H1 (cell line): ENCODE measurements around the gene PNMA8C. TPM values are rescaled to one million over a fixed set of nuclear protein-coding genes. Genes with fewer than 3 reads are reported as not detected.

Experiments used
- CBX5 ChIP-seq: fragments of 300-800, 300-1000 bp; sonication (generic); IDR thresholded peaks from 2 replicates; pipeline ENCODE4 v1.7.1; 2016; ENCODE audit warnings: antibody characterized with exemption, low read length, low read depth
- HDAC2 ChIP-seq, 2 experiments: fragments of 300-600 bp in 1 of 2; sonication (generic) in 1 of 2; IDR thresholded peaks; 2 replicates each; pipeline ENCODE4 v1.6.1; 2011 to 2012; ENCODE audit warnings: low read depth in 2 of 2, low read length in 2 of 2, mild to moderate bottlenecking in 2 of 2, moderate library complexity in 2 of 2, borderline replicate concordance in 1 of 2, inconsistent platforms in 1 of 2
- HDAC6 ChIP-seq: IDR thresholded peaks from one replicate; pipeline ENCODE4 v1.7.1; 2012; ENCODE audit warnings: low read depth, mild to moderate bottlenecking, inconsistent platforms, low read length, moderate library complexity
- JUND ChIP-seq: IDR thresholded peaks from 2 replicates; pipeline ENCODE4 v1.6.1; 2011; ENCODE audit warnings: mild to moderate bottlenecking, improper control_type of control experiment, low read length
- KDM5A ChIP-seq: fragments of 200-600 bp; IDR thresholded peaks from 2 replicates; pipeline ENCODE4 v1.7.1; 2012; ENCODE audit warnings: mild to moderate bottlenecking, low read length, inconsistent platforms, mixed read lengths
- NANOG ChIP-seq: IDR thresholded peaks from 2 replicates; pipeline ENCODE4 v1.6.1; 2011; ENCODE audit warnings: low read length, low read depth, mild to moderate bottlenecking, inconsistent platforms; ENCODE audit not compliant: insufficient read depth, poor library complexity, severe bottlenecking
- RFX5 ChIP-seq: IDR thresholded peaks from 2 replicates; pipeline ENCODE4 v1.6.1; 2011; ENCODE audit warnings: low read depth, low read length, improper control_type of control experiment, borderline replicate concordance
- SP4 ChIP-seq: IDR thresholded peaks from 2 replicates; pipeline ENCODE4 v1.6.1; 2012; ENCODE audit warnings: low read length, inconsistent platforms
- TBP ChIP-seq: IDR thresholded peaks from 2 replicates; pipeline ENCODE4 v1.6.1; 2011; ENCODE audit warnings: low read depth, low read length, improper control_type of control experiment
- polyA plus RNA-seq, 7 experiments: library from polyadenylated mRNA; depleted of rRNA in 3 of 7; stranded (reverse) in 5 of 7; unstranded in 2 of 7; fragments of >200 nt in 5 of 7; fragments of 200-250 nt in 2 of 7; gene quantifications; 1 replicate in 5 of 7; 2 replicates in 1 of 7; 4 replicates in 1 of 7; pipeline versions ENCODE4 v1.2.1 to v1.2.3, GENCODE V29; 2011 to 2013; ENCODE audit warnings: missing spikeins in 2 of 7, mixed read lengths in 2 of 7
- total RNA-seq: library from RNA; stranded (reverse); fragmentation: NEBNext Ultra II Directional; extraction: Animal tissue kit (Norgen Biotek cat#: 25700); gene quantifications from 2 replicates; pipeline ENCODE4 v1.2.1, GENCODE V29; 2021
- TF ChIP-seq, protein P1 (sequence below): fragments of 300-600 bp; sonication (generic); IDR thresholded peaks from 2 replicates; pipeline ENCODE4 v1.7.1; 2012; ENCODE audit warnings: low read length, moderate library complexity, mild to moderate bottlenecking, inconsistent platforms; ENCODE audit not compliant: insufficient replicate concordance
- TF ChIP-seq, protein P2 (sequence below): IDR thresholded peaks from 2 replicates; pipeline ENCODE4 v1.6.1; 2011; ENCODE audit warnings: low read length, improper control_type of control experiment

The PNMA8C gene
- total and polyA plus RNA-seq, 2 of the 8 experiments (the other 6 are each of a cell fraction or from before 2014, with no cell fraction given) = 0.53 to 1.8 TPM

DNA sequence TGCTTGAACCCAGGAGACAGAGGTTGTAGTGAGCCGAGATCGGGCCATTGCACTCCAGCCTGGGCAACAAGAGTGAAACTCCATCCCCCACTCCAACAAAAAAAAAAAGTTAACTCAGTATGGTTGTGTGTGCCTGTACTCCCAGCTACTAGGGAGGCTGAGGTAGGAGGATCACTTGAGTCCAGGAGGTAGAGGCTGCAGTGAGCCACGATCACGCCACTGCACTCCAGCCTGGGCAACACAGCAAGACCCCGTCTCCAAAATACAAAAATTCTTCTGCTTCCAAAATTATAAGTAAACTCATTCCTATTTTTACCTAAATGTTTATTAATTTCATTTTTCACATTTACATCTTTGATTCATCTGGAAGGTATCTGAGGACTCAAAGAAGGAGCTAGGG lies 28.2 kb upstream of the PNMA8C start (continued):
- TF ChIP-seq, protein P1, sequence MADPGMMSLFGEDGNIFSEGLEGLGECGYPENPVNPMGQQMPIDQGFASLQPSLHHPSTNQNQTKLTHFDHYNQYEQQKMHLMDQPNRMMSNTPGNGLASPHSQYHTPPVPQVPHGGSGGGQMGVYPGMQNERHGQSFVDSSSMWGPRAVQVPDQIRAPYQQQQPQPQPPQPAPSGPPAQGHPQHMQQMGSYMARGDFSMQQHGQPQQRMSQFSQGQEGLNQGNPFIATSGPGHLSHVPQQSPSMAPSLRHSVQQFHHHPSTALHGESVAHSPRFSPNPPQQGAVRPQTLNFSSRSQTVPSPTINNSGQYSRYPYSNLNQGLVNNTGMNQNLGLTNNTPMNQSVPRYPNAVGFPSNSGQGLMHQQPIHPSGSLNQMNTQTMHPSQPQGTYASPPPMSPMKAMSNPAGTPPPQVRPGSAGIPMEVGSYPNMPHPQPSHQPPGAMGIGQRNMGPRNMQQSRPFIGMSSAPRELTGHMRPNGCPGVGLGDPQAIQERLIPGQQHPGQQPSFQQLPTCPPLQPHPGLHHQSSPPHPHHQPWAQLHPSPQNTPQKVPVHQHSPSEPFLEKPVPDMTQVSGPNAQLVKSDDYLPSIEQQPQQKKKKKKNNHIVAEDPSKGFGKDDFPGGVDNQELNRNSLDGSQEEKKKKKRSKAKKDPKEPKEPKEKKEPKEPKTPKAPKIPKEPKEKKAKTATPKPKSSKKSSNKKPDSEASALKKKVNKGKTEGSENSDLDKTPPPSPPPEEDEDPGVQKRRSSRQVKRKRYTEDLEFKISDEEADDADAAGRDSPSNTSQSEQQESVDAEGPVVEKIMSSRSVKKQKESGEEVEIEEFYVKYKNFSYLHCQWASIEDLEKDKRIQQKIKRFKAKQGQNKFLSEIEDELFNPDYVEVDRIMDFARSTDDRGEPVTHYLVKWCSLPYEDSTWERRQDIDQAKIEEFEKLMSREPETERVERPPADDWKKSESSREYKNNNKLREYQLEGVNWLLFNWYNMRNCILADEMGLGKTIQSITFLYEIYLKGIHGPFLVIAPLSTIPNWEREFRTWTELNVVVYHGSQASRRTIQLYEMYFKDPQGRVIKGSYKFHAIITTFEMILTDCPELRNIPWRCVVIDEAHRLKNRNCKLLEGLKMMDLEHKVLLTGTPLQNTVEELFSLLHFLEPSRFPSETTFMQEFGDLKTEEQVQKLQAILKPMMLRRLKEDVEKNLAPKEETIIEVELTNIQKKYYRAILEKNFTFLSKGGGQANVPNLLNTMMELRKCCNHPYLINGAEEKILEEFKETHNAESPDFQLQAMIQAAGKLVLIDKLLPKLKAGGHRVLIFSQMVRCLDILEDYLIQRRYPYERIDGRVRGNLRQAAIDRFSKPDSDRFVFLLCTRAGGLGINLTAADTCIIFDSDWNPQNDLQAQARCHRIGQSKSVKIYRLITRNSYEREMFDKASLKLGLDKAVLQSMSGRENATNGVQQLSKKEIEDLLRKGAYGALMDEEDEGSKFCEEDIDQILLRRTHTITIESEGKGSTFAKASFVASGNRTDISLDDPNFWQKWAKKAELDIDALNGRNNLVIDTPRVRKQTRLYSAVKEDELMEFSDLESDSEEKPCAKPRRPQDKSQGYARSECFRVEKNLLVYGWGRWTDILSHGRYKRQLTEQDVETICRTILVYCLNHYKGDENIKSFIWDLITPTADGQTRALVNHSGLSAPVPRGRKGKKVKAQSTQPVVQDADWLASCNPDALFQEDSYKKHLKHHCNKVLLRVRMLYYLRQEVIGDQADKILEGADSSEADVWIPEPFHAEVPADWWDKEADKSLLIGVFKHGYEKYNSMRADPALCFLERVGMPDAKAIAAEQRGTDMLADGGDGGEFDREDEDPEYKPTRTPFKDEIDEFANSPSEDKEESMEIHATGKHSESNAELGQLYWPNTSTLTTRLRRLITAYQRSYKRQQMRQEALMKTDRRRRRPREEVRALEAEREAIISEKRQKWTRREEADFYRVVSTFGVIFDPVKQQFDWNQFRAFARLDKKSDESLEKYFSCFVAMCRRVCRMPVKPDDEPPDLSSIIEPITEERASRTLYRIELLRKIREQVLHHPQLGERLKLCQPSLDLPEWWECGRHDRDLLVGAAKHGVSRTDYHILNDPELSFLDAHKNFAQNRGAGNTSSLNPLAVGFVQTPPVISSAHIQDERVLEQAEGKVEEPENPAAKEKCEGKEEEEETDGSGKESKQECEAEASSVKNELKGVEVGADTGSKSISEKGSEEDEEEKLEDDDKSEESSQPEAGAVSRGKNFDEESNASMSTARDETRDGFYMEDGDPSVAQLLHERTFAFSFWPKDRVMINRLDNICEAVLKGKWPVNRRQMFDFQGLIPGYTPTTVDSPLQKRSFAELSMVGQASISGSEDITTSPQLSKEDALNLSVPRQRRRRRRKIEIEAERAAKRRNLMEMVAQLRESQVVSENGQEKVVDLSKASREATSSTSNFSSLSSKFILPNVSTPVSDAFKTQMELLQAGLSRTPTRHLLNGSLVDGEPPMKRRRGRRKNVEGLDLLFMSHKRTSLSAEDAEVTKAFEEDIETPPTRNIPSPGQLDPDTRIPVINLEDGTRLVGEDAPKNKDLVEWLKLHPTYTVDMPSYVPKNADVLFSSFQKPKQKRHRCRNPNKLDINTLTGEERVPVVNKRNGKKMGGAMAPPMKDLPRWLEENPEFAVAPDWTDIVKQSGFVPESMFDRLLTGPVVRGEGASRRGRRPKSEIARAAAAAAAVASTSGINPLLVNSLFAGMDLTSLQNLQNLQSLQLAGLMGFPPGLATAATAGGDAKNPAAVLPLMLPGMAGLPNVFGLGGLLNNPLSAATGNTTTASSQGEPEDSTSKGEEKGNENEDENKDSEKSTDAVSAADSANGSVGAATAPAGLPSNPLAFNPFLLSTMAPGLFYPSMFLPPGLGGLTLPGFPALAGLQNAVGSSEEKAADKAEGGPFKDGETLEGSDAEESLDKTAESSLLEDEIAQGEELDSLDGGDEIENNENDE = no peak
- TF ChIP-seq, protein P2, sequence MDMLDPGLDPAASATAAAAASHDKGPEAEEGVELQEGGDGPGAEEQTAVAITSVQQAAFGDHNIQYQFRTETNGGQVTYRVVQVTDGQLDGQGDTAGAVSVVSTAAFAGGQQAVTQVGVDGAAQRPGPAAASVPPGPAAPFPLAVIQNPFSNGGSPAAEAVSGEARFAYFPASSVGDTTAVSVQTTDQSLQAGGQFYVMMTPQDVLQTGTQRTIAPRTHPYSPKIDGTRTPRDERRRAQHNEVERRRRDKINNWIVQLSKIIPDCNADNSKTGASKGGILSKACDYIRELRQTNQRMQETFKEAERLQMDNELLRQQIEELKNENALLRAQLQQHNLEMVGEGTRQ = no peak
- TF ChIP-seq NANOG (no peak), SP4 (no peak), TBP (no peak), JUND (no peak), HDAC2 (IDR thresholded peaks at IDR 0.05; ENCODE audit: borderline replicate concordance in 1 of 2, low read depth in 2 of 2, low read length in 2 of 2) (no peak), RFX5 (no peak), KDM5A (no peak), HDAC6 (no peak), CBX5 (no peak)
